Measurements from ENCODE around the gene NTN5. TPM values are rescaled to one million over a fixed set of nuclear protein-coding genes. Genes with fewer than 3 reads are reported as not detected.

The NTN5 gene
- total RNA-seq, 4 donors from 2014 or later = 0.64 to 2.2 (median 1.3) TPM

GRCh38 chr19:48668761-48669160, 4.1 kb downstream of the NTN5 start:
- DNase-seq (ENCODE audit: low spot score in 2 of 2) = no peak
- WGBS = 90% methylated on average over 2 of the region's 2 CpGs
- Histone ChIP-seq H3K27me3 (no peaks in the 10 kb centered on the region), H3K9me3 (no peaks in the 10 kb centered on the region), H3K4me3 (no peak overlapping the region), H3K4me1 (no peaks in the 10 kb centered on the region), H3K27ac (no peak overlapping the region), H3K36me3 (no peaks in the 10 kb centered on the region)
- TF ChIP-seq POLR2AphosphoS5 (IDR thresholded peaks at IDR 0.05) (no peak), CTCF (IDR thresholded peaks at IDR 0.05) (no peak), POLR2A (IDR thresholded peaks at IDR 0.05) (no peak), EP300 (IDR thresholded peaks at IDR 0.05) (no peak)

GRCh38 chr19:48668332-48668731, 4.5 kb downstream of the NTN5 start:
- Histone ChIP-seq H3K4me3 (no peak overlapping the region), H3K27me3 (no peaks in the 10 kb centered on the region), H3K27ac (no peak overlapping the region), H3K4me1 (no peaks in the 10 kb centered on the region), H3K36me3 (no peaks in the 10 kb centered on the region), H3K9me3 (no peaks in the 10 kb centered on the region)
- 100% methylated on average over 1 of the region's 3 CpGs for WGBS
- no peak for TF ChIP-seq POLR2AphosphoS5 (IDR thresholded peaks at IDR 0.05)
- TF ChIP-seq EP300 (IDR thresholded peaks at IDR 0.05) = no peak
- TF ChIP-seq CTCF (IDR thresholded peaks at IDR 0.05) = no peak
- TF ChIP-seq POLR2A (IDR thresholded peaks at IDR 0.05) = no peak
- no peak for DNase-seq (ENCODE audit: low spot score in 2 of 2)

- Histone ChIP-seq H3K9me3 (no peaks in the 10 kb centered on the region), H3K4me1 (peaks cover 3% of the 10 kb centered on the region), H3K36me3 (no peaks in the 10 kb centered on the region), H3K27me3 (no peaks in the 10 kb centered on the region), H3K4me3 (no peak overlapping the region), H3K27ac (no peak overlapping the region)
- 95% methylated on average over 6 of the region's 6 CpGs for WGBS
- DNase-seq (ENCODE audit: low spot score in 2 of 2) = no peak
- no peak for TF ChIP-seq POLR2A (IDR thresholded peaks at IDR 0.05)
- TF ChIP-seq CTCF (IDR thresholded peaks at IDR 0.05) = no peak
- no peak for TF ChIP-seq POLR2AphosphoS5 (IDR thresholded peaks at IDR 0.05)
- TF ChIP-seq EP300 (IDR thresholded peaks at IDR 0.05) = no peak
These were observed 7.0 kb downstream of the NTN5 start for GRCh38 chr19:48665786-48666185.

GRCh38 chr19:48664476-48664875, 8.3 kb downstream of the NTN5 start:
- no peaks in the 10 kb centered on the region for H3K36me3 ChIP-seq
- H3K27ac ChIP-seq = no peak overlapping the region
- TF ChIP-seq POLR2A (IDR thresholded peaks at IDR 0.05) (no peak), POLR2AphosphoS5 (IDR thresholded peaks at IDR 0.05) (no peak), EP300 (IDR thresholded peaks at IDR 0.05) (no peak), CTCF (IDR thresholded peaks at IDR 0.05) (no peak)
- no peak overlapping the region for H3K4me3 ChIP-seq
- 89% methylated on average over 10 of the region's 14 CpGs for WGBS
- H3K9me3 ChIP-seq = no peaks in the 10 kb centered on the region
- H3K27me3 ChIP-seq = no peaks in the 10 kb centered on the region
- H3K4me1 ChIP-seq = peaks cover 9% of the 10 kb centered on the region
- peak in 1 of 2 donors; percentile 51 for DNase-seq (ENCODE audit: low spot score in 2 of 2)

- H3K27ac ChIP-seq = no peak overlapping the region
- no peaks in the 10 kb centered on the region for H3K27me3 ChIP-seq
- no peak overlapping the region for H3K4me3 ChIP-seq
- TF ChIP-seq POLR2AphosphoS5 (IDR thresholded peaks at IDR 0.05) (no peak), EP300 (IDR thresholded peaks at IDR 0.05) (no peak)
- 96% methylated on average over 4 of the region's 4 CpGs for WGBS
- no peaks in the 10 kb centered on the region for H3K36me3 ChIP-seq
- H3K4me1 ChIP-seq = peaks cover 9% of the 10 kb centered on the region
- no peaks in the 10 kb centered on the region for H3K9me3 ChIP-seq
- DNase-seq (ENCODE audit: low spot score in 2 of 2) = peak in 1 of 2 donors; percentile 39
These were observed 9.2 kb downstream of the NTN5 start for GRCh38 chr19:48663667-48664066.

- Histone ChIP-seq H3K4me1 (peaks cover 9% of the 10 kb centered on the region), H3K36me3 (no peaks in the 10 kb centered on the region), H3K9me3 (no peaks in the 10 kb centered on the region), H3K27me3 (no peaks in the 10 kb centered on the region), H3K4me3 (no peak overlapping the region), H3K27ac (no peak overlapping the region)
- TF ChIP-seq POLR2A (IDR thresholded peaks at IDR 0.05) = no peak
- TF ChIP-seq POLR2AphosphoS5 (IDR thresholded peaks at IDR 0.05) = no peak
- no peak for TF ChIP-seq CTCF (IDR thresholded peaks at IDR 0.05)
- TF ChIP-seq EP300 (IDR thresholded peaks at IDR 0.05) = no peak
- WGBS = 89% methylated on average over 20 of the region's 50 CpGs
- DNase-seq (ENCODE audit: low spot score in 2 of 2) = peak in 1 of 2 donors; percentile 61
These were observed 11.1 kb downstream of the NTN5 start for GRCh38 chr19:48661711-48662090.

All from suprapubic skin (tissue), 4 donors.